ENCODE data around the gene GANAB. TPM values are rescaled to one million over a fixed set of nuclear protein-coding genes. Genes with fewer than 3 reads are reported as not detected.
"Not testable (repeated sequence)": the region's sequence is repeated elsewhere in the genome, so short reads cannot be mapped to it uniquely, and the experiment has no call there.

GANAB gene
- total RNA-seq, 1 donor from 2014 or later, result 286 TPM

GRCh38 chr11:62627713-62628112 is 18.7 kb downstream of the GANAB start:
- DNase-seq (ENCODE audit: low spot score), result no peak

- DNase-seq (ENCODE audit: low spot score), result no peak
Measured at GRCh38 chr11:62622476-62623089, 23.8 kb downstream of the GANAB start.

- peak; percentile 100 for DNase-seq (ENCODE audit: low spot score)
Measured at GRCh38 chr11:62621567-62622470, 24.6 kb downstream of the GANAB start, which contains the start of gene B3GAT3. Gene B3GAT3 (minus strand): TSS chr11:62621986. CDS start chr11:62621947, 39 bp downstream.

- no peak for DNase-seq (ENCODE audit: low spot score)
Measured at GRCh38 chr11:62621027-62621566, 25.3 kb downstream of the GANAB start.

GRCh38 chr11:62616957-62617356 is 29.5 kb downstream of the GANAB start:
- not testable (repeated sequence) for DNase-seq (ENCODE audit: low spot score)

GRCh38 chr11:62615521-62615920 is 30.9 kb downstream of the GANAB start:
- no peak for DNase-seq (ENCODE audit: low spot score)

- no peak for DNase-seq (ENCODE audit: low spot score)
Measured at GRCh38 chr11:62614275-62614674, 32.1 kb downstream of the GANAB start.

GRCh38 chr11:62613291-62613778 is 33.1 kb downstream of the GANAB start:
- DNase-seq (ENCODE audit: low spot score), result no peak

- DNase-seq (ENCODE audit: low spot score), result peak; percentile 96
Measured at GRCh38 chr11:62612366-62613290, 33.8 kb downstream of the GANAB start, which contains the start of the genes EML3 and ROM1. Gene EML3 (minus strand): TSS chr11:62612775. CDS start chr11:62612457, 318 bp downstream. Gene ROM1 (plus strand): TSS chr11:62613257. CDS start chr11:62613282, 25 bp downstream.

GRCh38 chr11:62611705-62612365 is 34.6 kb downstream of the GANAB start:
- no peak for DNase-seq (ENCODE audit: low spot score)

GRCh38 chr11:62610814-62611704 is 35.4 kb downstream of the GANAB start:
- DNase-seq (ENCODE audit: low spot score), result no peak

- DNase-seq (ENCODE audit: low spot score), result no peak
Measured at GRCh38 chr11:62610403-62610802, 36.0 kb downstream of the GANAB start.

- no peak for DNase-seq (ENCODE audit: low spot score)
Measured at GRCh38 chr11:62608776-62609175, 37.6 kb downstream of the GANAB start.

GRCh38 chr11:62607714-62608113 is 38.7 kb downstream of the GANAB start:
- no peak for DNase-seq (ENCODE audit: low spot score)

GRCh38 chr11:62605902-62606301 is 40.5 kb downstream of the GANAB start:
- no peak for DNase-seq (ENCODE audit: low spot score)

GRCh38 chr11:62605467-62605866 is 40.9 kb downstream of the GANAB start:
- DNase-seq (ENCODE audit: low spot score), result no peak

- no peak for DNase-seq (ENCODE audit: low spot score)
Measured at GRCh38 chr11:62604460-62605120, 41.8 kb downstream of the GANAB start.

- DNase-seq (ENCODE audit: low spot score), result no peak
Measured at GRCh38 chr11:62603776-62604299, 42.6 kb downstream of the GANAB start.
